PC-9 (cell line): Measurements from ENCODE around the gene MYO15B.

Source experiments
- EZH2 ChIP-seq: fragments of 200-600 bp; sonication (generic); IDR thresholded peaks from 2 replicates; pipeline ENCODE4 v1.8.0; 2017; ENCODE audit warnings: antibody characterized with exemption, low read depth
- TF ChIP-seq, protein P1 (sequence below): fragments of 200-600 bp; sonication (generic); conservative IDR thresholded peaks from 2 replicates; pipeline ENCODE4 v1.6.1; 2017; ENCODE audit warnings: mixed run types, antibody characterized with exemption, mild to moderate bottlenecking, moderate library complexity

DNA sequence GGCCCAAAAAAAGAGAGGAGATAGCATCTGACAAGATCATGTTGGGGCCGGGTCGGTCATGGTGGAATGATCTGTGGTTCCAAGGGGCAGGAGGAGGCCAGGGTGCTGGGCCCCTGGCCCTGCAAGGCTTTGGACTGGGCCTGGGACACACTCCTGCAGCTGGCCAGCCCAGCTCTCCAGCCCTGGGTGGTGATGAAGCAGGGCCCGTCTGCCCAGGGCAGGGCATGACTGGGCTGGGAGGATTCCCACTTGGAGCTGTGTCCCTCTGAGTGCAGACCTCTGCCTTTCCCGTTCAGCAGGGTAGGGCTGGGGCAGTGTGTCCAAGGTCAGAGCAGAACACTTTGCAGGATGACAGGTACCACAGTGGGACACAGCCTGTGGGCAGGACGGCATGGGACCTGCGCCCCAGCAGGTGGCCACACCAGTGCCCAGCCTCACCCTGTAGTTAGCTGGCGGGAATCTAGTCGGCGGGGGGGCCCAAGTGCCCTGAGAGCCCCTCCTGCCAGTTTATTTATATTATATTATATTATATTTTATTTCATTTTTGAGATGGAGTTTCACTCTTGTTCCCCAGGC, 27.6 kb upstream of the MYO15B start:
- no peak for TF ChIP-seq EZH2
- TF ChIP-seq, protein P1, sequence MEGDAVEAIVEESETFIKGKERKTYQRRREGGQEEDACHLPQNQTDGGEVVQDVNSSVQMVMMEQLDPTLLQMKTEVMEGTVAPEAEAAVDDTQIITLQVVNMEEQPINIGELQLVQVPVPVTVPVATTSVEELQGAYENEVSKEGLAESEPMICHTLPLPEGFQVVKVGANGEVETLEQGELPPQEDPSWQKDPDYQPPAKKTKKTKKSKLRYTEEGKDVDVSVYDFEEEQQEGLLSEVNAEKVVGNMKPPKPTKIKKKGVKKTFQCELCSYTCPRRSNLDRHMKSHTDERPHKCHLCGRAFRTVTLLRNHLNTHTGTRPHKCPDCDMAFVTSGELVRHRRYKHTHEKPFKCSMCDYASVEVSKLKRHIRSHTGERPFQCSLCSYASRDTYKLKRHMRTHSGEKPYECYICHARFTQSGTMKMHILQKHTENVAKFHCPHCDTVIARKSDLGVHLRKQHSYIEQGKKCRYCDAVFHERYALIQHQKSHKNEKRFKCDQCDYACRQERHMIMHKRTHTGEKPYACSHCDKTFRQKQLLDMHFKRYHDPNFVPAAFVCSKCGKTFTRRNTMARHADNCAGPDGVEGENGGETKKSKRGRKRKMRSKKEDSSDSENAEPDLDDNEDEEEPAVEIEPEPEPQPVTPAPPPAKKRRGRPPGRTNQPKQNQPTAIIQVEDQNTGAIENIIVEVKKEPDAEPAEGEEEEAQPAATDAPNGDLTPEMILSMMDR: no peak
